GM21786 (cell line): ENCODE results near the gene CDR2.
"Not testable (repeated sequence)": the region's sequence is repeated elsewhere in the genome, so short reads cannot be mapped to it uniquely, and the experiment has no call there.

Experiments used
- ATAC-seq: cut with Tn5 transposase; IDR thresholded peaks from one replicate; pipeline ENCODE4 v1.9.1; 2021; ENCODE audit not compliant: unreplicated experiment

CDR2 gene

GRCh38 chr16:22374311-22375116 lies at the start of gene CDR2:
TSS of gene CDR2 (minus strand) at chr16:22374619. CDS start at chr16:22374309, 310 bp downstream.
- peak; percentile 92 for ATAC-seq

- ATAC-seq: no peak
These were observed 49.3 kb upstream of the CDR2 start for GRCh38 chr16:22423716-22424115.

GRCh38 chr16:22421136-22421535 lies 46.7 kb upstream of the CDR2 start:
- ATAC-seq: no peak

GRCh38 chr16:22420606-22421135 lies 46.3 kb upstream of the CDR2 start:
- ATAC-seq: no peak

GRCh38 chr16:22419908-22420307 lies 45.5 kb upstream of the CDR2 start:
- ATAC-seq: no peak

GRCh38 chr16:22418826-22419225 lies 44.4 kb upstream of the CDR2 start:
- no peak for ATAC-seq

- ATAC-seq: not testable (repeated sequence)
These were observed 43.4 kb upstream of the CDR2 start for GRCh38 chr16:22417798-22418197.

- no peak for ATAC-seq
These were observed 42.6 kb upstream of the CDR2 start for GRCh38 chr16:22417019-22417418.

- ATAC-seq: no peak
These were observed 39.4 kb upstream of the CDR2 start for GRCh38 chr16:22413819-22414218.

- ATAC-seq: no peak
These were observed 33.1 kb upstream of the CDR2 start for GRCh38 chr16:22407486-22407885.

- ATAC-seq: no peak
These were observed 27.8 kb upstream of the CDR2 start for GRCh38 chr16:22402191-22402590.

- no peak for ATAC-seq
These were observed 26.5 kb upstream of the CDR2 start for GRCh38 chr16:22400900-22401299.

GRCh38 chr16:22397931-22398330 lies 23.5 kb upstream of the CDR2 start:
- ATAC-seq: no peak

GRCh38 chr16:22397464-22397863 lies 23.0 kb upstream of the CDR2 start:
- no peak for ATAC-seq

- ATAC-seq: no peak
These were observed 21.5 kb upstream of the CDR2 start for GRCh38 chr16:22395960-22396359.

- no peak for ATAC-seq
These were observed 19.7 kb upstream of the CDR2 start for GRCh38 chr16:22394121-22394520.

- ATAC-seq: no peak
These were observed 13.8 kb upstream of the CDR2 start for GRCh38 chr16:22388101-22388644.

- ATAC-seq: no peak
These were observed 12.6 kb upstream of the CDR2 start for GRCh38 chr16:22386976-22387375.

GRCh38 chr16:22385196-22385595 lies 10.8 kb upstream of the CDR2 start:
- no peak for ATAC-seq

- no peak for ATAC-seq
These were observed 9.4 kb upstream of the CDR2 start for GRCh38 chr16:22383827-22384226.

GRCh38 chr16:22381392-22381791 lies 7.0 kb upstream of the CDR2 start:
- no peak for ATAC-seq

GRCh38 chr16:22380529-22380928 lies 6.1 kb upstream of the CDR2 start:
- ATAC-seq: no peak
